Glomerular visceral epithelial cell (primary cell): ENCODE data around the gene AFTPH.
"Not testable (repeated sequence)": the region's sequence is repeated elsewhere in the genome, so short reads cannot be mapped to it uniquely, and the experiment has no call there.

Experiments used
- DNase-seq: peaks from one replicate; pipeline ENCODE4 v3.0.0-alpha.2; 2016; ENCODE audit errors: extremely low spot score

The AFTPH gene

DNA sequence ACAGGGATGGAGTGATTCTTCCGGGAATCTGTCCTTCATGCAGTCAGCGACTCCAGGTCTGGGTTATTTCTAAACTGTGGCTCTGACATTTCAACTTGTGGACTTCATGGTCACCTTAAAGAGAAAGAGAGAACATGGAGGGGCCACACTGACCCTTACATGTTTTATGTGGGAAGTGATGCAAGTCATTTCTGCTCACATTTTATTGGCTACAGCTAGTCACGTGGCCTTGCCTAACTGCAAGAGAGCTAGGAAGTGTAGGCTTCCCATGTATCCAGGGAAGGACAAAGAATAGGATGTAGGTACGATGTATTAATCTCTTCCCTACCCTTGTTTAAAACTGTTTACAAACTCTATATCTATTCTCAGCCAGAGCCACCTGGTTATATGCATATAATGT, 30.3 kb upstream of the AFTPH start:
- no peak for DNase-seq

DNA sequence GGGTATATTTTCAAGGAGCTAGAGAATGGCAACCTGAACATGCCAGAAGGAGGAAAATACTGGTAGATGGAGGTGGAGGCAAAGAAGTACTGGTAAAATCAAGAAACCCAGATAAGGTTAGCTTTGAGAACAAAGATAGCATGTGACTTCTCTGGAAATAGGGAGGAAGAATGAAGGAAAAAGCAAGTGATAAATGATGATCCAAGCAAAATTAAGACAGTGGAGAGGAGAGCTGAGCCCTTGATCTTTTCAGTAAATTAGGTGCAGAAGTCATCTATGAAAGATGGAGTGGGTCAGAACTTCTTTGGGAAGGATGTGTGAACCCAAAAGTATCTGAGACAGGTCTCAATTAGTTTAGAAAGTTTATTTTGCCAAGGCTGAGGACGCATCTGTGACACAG, 25.7 kb upstream of the AFTPH start:
- no peak for DNase-seq

DNA sequence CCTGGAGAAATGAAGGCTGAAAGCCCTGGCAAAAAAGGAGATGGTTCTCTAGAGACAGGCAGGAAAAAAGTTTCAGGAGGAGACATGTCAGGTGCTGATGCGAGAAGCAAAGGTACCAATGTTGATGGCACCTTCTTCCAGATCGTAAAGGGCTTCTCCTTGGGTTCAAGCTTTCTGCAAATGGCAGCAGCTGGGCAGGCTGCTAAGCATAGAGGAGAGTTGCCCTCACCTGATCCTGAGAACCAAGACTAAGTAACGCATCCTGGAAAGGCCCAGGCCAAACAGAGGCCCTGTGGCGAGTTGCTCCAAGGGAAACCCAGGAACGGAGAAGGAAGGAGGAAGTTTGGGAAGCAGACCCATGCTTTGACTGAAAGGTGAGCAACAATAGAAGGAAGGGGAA, 23.6 kb upstream of the AFTPH start:
- no peak for DNase-seq

DNA sequence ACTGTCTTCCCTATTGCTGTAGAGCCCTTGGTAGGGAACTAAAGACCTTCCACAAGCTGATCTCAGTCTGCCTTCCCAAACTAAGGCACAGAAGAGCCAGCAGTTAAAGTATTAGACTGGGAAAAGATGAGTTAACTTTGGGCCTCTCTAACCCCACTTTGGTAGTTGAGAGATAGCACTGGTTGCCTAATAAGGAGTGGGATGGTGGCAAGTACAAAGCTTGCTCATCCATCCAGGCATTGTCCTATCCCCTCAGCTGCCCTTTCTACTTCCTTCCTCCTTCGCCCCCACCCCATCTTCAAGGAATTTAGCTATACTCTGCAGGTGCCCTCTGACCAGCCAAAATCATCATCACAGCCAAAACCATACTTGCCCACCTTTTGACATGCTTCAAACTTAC, 22.2 kb upstream of the AFTPH start:
- no peak for DNase-seq

DNA sequence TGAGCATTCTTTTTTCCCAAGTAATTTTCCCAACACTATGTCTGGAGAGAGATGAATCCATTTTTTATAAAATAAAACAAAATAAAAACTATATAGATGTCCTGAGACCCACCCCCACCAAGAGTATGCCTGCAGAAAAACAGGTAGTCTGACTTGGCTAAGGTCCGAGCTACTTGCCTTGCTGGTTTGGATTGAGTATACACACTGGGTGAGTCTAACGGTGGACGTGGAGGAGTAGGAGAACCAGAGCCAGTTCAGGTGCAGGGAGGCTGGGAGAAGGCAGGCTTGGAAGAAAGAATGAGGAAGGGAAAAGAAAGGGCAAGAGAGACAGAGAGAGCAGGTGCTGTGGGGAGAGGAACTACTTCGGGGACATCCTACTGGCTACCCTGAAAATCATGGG, 21.3 kb upstream of the AFTPH start:
- no peak for DNase-seq

DNA sequence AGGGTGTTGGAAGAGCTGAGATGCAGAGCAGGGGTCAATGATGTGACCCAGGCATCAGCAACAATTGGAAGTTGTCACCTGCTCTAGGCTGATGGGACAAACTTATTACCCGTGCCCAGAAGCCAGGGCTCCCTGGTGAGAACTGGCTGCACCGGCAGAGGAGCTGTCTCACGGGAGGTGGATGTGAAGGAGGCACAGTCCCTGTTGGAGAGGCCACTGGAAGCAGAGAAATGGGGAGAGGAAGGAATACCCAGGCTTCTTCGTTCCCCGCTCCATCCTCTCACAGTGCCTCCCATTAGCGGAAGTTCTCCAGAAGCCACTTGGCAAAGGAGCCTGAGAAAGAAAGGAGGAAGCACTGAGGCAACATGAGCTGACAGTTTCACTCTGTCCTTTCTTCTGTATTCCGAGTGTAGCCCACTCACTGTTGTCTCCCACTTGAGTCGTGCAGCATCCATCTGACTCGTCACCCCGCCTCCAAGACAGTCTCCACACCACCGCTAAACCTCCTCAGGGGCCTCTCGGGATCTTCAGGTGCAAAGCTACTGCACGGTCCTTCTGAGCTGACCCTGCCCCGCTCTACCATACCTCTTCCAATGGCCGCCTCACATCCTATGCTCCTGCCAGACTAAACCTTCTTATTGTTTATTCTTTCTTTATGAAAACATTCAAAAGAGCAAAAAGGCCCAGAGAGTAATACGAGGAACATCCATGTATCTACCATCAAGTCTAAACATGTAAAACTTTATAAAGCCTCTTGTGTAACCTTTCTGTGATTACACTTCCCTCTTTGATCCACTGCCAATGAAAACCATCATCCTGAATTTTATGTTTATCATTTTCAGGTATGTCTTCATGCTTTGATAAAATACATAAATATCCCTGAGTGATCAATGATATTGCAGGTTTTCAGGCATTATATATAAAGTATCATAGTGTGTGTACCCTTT, 19.1 kb upstream of the AFTPH start:
- DNase-seq: no peak

DNA sequence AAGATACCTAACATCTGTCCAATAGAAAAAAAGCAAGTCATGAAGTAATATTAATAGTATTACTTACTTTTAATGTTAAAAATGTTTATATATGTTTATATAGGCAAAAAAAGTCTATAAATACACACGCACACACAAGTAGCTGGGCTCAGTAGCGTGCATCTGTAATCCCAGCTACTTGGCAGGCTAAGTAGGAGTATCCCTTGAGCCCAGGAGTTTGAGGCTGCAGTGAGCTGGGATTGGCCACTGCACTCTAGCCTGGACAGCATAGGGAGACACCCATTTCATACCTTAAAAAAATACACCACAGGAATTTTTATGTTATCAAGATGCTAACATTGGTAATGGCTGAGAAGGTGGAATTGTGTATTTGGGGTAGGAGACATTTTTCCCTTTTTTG, 17.4 kb upstream of the AFTPH start:
- DNase-seq: no peak

DNA sequence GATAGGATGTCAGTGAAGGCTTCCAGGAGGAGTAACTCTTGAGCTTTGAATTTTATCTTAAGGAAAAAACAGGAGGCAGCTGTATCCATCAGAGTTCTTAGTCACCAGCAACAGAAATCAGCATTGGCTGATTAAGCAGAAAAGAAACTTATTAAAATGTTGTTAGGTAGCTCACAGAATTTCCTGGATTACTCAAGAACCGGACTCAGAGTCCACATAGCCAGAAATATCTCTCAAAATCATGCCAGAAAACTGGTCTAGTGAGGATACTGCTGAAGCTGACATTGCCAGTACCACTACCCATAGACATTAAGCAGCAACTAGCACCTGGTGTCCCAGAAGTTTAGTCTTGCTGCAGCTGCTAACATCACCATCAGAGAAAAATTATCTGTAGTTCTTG, 10.1 kb upstream of the AFTPH start:
- no peak for DNase-seq

DNA sequence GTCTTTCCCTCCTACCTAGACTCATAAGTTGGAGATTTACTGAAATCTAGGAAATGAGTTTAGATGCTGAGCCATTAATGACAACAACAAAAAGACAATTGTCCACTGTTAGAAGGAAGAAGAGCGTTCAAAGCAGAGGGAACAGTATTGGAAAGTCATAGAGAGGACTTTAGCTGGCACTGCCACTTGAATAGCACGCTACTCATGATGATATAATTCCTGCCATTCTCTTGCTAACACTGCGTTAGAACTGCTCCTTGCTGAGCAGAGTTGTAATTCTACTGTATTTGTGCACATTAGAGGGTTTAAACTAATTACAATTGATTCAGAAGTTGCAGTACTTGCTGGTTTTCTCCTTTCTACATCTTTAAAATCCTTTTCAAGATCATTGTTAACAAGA, 9.0 kb upstream of the AFTPH start:
- DNase-seq: no peak

DNA sequence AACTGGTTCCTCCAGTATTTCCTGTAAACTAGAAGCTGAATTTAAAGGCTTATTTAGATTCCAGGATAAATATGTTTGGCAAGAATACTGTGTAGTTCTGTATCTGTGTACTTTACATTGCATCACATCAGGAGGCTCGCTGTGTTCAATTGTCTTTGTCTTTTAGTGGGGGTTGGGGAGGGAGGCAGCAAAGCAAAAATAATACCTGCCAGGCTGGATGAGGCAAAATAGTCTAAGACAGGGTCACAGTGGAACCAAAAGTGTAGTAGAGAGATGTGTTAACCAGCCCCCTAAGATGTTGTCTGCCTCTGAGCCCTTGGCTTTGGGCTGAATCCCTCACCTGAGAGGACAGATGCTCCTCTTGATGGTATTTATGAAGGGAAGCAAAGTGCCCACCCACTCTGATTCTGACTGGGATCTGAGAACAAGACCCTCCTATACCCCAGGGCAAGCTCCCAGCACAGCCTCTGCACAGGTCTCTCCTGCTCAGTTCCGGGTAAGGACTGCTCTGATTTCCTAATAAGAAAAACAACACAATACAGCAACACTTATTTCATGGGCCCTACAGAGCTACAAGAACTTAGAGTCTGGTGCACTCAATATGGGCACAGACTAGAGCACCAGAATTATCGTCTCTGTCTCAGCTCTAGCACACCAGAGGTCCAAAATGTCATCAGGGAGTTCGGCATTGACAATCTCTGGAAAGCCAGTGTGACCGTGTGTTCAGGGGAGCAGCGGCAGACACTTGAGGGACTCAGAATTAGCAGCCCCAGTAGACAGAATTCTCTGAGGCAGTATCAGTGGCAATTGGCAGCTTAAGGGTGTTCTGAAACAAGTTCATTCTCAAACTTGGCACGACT, 7.2 kb upstream of the AFTPH start:
- DNase-seq: no peak

DNA sequence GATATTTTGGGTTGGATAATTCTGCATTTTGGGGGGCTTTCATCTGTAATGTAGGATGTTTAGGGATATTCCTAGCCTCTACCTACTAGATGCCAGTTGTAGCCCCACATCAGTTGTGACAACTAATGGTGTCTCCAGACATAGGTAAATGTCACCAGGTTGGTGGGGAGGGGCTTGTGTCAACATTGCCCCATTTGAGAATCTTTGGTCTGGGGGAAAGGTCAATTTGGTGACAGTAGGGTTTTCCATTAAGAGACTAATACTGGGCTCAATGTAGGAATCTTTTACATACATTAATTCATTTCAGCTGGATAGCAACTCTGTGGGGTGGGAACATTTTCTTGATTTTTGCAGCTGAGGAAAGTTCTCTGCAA, 6.6 kb upstream of the AFTPH start:
- no peak for DNase-seq

DNA sequence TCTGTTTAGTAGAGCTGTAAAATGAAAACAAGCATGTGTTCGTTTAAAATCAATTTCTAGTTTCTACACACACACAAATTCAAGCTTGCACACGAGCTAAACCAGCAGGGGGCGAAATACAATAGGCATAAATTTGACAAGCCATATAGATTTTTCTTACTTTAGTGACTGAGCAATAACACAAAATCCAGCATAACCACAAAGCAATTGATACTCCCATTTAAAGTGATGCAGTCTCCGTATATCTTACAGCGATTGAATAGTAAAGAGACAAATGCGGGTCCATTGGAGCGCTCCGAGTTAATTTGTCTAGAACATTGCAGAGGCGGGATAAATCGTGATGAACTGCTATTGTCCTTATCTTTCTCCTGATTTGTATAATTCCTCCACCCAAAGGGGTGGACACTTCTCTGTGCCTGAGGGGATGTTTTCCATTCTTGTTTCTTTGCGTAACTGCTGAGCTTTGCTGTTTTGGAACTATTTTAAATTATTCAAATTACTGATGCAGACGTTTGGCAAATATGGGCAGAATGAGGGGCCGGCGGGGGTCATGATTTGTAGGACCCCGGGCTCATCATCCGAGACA, 1.2 kb upstream of the AFTPH start:
- peak; percentile 69 for DNase-seq

DNA sequence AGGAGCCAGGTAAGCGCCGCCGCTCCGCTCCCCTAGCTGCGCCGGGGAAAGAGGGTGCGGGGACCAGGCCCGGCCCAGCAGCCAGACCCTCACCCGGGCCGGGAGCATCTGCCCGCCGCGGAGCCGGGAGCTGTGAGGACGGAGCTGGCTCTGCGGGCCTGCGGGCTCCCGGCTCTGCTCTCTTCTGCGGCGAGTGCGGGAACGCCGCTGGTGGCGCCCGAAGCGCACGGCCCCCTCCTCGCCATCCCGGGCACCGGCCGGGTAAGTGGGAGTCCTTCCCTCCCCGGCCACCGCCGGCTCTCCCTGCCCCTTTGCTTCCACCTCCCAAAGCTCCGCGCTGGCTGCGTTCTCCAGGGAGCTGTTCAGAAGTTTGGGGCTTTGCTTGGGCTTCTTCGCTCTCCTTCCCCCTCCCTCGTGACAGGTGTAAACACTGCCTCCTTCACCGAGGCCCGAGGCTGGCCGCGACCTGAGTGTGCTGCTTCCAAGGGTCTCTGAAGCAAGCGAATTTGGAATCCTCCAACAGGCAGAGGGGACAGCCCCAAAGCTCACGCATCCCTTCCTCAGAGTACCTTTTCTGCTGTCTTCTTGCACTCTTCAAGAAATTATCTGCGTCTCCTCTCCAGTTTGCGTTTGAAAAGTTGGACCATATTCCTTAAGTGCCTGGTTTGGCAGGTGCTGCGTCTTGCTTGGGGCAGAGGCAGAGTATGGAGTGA, 632 bp downstream of the AFTPH start:
- DNase-seq: no peak

DNA sequence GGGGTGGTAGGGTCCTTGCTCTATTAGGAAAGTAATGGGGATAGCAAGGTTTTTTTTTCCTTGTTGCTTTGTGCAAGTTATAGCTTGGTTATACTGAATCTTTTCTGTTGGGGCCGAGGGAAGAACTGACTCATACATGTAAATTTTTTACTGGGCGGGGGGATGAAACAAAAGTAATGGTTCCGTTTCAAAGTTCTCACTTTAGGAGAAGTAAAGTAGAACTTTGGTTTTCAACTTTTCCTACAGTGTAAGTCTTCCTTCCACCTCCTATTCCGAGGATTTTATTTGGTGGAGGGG, 1.1 kb downstream of the AFTPH start:
- no peak for DNase-seq

DNA sequence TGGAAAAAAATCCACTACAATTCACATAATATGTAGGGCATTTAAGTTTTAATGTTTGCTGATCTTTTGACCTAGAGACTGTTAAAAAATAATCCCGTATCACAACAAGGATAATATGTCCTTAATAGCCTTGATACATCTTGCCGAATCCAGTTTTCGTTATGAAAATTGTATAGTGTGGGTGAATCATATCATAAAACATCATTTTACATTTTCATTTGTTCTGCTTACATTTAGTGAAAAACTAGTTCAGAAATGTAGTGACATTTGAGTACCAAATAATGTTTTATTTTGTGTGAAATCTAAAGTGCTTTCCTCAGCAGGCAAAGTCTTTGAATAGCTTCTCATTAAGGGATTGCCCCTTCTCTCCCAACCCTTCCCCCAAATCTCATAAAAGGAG, 1.9 kb downstream of the AFTPH start:
- no peak for DNase-seq

DNA sequence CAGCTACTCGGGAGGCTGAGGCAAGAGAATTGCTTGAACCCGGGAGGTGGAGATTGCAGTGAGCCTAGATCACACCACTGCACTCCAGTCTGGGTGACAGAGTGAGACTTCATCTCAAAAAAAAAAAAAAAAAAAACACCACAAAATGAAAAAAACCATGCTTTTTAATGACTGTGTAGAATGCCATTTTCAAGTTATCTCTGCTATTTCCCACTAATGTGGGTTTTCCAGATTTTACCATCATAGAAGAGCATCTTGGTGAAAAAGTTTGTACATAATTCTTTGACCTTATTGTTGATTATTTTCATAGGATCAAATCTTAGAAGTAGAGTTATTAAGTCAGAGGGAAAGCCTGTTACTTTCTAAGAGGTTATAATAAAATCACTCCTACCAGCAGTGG, 6.8 kb downstream of the AFTPH start:
- not testable (repeated sequence) for DNase-seq

DNA sequence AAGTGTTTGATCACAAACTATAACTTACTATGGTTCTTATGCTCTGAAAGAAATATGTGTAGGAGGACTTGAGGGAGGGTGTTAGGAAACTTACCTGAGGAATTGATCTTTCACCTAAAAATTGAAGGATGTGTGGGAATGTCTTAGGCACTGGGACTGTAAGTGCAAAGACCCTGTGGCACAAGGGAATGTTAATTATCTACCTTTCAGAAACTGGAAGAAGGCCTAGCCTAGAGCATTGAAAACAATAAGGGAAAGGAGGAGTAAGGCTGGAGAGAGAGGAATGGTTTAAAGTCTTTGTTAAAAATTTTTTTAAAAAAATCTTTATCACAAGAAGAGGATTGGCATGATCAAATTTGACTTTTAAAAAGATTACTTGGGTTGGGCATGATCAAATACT, 7.9 kb downstream of the AFTPH start:
- no peak for DNase-seq

DNA sequence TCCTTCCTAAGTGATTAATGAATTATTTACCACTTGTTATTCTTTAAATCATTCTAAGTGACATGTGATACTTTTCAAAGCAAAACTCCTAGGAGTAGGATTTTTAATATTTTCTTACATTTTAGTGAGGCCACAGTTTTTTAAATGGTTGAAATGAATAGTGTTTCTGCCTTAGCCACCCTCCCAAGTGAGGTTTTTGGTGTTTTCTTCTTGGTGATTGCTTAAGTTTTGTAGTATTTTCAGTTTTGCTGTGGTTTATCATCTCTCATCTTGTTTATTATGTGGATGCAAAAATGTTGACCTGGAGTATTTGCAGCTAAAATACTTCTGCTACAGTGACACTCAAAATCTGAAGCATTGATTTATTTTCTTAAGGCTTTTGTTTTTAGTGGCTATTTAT, 9.8 kb downstream of the AFTPH start:
- DNase-seq: no peak

DNA sequence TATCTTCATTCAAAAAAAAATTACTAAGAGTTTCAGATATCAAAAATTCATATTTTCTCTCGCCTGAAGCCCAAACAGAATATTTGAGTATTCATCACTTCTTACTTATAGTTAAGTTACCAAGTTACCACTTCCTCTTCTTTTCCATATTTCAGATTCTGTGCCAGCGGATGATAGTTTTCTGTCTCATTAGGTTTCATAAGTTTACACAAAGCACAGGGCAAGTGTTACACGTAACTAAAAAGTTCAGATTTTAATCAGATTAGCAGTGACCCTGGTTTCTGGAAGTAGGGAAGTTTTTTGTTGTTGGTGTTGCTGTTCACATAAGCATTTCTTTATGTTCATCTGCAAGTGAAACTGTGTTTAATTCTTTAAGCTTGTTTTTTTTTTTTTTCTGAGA, 10.2 kb downstream of the AFTPH start:
- no peak for DNase-seq

DNA sequence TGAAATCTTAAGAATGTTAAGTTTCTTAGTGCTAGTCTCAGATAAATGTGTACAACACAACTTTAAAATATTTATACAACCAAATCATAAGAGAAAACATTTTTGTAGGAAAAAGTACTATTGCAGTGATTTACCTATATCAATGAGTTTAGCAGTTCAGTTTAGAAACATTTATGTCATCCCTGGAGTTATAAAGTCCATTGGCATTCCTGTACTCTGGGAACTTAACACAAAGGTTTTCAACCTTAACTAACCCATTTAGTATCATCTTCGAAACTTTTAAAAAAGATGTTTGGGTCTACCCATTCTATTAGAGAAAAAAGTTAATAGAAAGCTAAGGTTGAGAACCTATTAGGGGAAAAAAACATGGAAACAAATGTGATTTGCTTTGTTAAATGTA, 10.9 kb downstream of the AFTPH start:
- DNase-seq: no peak

DNA sequence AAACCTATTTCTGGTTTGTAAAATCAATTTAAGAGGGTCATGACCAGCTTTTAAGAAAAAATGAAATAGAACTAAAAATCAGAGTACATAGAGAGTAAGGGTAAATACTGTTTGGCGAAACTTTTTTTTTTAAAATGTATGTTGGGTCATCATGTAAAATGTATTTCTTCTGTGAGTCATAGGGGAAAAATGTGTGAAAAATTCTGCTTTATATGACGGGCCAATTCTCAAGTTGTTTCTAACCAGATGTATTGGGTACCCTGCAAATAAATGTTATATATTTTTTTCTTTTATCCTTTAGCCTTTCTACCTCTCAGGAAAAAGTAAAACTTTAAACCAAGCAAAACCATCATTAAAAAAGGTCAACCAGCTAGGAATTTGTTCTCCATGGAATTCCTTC, 13.9 kb downstream of the AFTPH start:
- DNase-seq: peak; percentile 28

DNA sequence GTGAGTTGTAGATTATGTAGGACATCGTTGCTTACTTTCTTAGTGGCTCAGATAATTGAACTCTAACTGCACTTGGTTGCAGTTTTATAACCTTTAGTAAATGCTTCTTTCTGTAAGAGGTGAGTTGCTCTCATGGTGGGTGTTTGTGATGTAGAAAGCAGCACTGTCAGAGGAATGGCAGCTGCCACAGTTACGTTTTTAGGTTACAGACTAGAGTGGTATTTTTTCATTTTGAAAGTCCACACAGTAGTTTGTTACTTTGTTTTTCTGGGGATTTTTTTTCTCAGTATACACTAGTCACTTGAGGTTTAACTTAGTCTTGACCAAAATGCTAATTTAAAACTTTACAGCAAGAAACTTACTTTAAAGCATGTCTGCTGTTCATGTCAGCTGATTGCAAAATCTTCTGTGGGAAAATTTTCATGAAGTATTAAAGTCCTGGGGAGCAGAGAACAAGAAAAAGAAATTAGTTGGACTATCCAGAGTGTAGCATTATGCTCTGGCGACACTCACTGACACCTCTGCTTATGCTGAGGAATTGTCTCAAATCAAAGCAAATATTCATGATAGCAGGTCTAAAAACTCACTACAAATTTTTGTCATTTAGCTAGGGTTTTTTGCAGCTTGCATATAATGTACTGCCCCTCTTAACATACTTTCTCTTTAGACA, 14.8 kb downstream of the AFTPH start:
- no peak for DNase-seq
